ENCODE measurements around the gene PTPRN. TPM values are rescaled to one million over a fixed set of nuclear protein-coding genes. Genes with fewer than 3 reads are reported as not detected.
A peak's percentile ranks its signal among the peaks of the same experiment; 100 is the strongest.

The PTPRN gene
- total RNA-seq, 1 donor from 2014 or later: 30.5 TPM

DNA sequence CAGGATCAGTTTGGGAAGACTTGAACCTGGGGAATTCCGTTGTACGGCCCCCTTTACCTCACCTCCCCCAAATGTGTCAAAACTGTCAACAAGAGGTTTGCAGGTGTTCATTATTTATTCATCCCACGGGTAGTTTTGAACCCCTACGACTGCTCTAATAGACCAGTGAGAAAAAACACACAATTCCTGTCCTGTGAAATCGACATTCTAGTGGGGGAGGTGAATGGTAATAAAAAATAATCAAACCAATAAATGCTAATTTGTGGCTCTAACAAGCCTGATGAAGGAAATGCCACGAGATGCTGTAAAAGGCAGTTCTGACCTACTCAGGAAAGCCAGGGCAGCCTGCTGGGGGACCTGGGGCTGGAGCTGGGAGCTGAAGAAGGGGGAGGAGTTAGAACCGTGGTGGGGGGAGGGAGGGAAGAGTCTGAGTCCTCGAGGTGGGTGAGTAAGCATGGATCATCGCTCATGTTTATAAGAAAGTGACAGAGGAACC is 30.5 kb downstream of the PTPRN start:
- Mint-ChIP-seq H3K27me3 (peaks cover 4% of the 10 kb centered on the region), H3K36me3 (ENCODE audit: insufficient read depth) (peaks cover 4% of the 10 kb centered on the region), H3K27ac (peak overlapping the region; percentile 98), H3K4me1 (ENCODE audit: low read depth) (peaks cover 22% of the 10 kb centered on the region), H3K4me3 (ENCODE audit: low read depth) (peak overlapping the region; percentile 84), H3K9me3 (ENCODE audit: low read depth) (no peaks in the 10 kb centered on the region)
- no peak for DNase-seq (ENCODE audit: low spot score, unreplicated experiment)
- no peak for TF ChIP-seq CTCF (IDR thresholded peaks at IDR 0.05; ENCODE audit: unreplicated experiment)

GRCh38 chr2:219277703-219278654 is 31.2 kb downstream of the PTPRN start:
- H3K27ac Mint-ChIP-seq: peak overlapping the region; percentile 98

DNA sequence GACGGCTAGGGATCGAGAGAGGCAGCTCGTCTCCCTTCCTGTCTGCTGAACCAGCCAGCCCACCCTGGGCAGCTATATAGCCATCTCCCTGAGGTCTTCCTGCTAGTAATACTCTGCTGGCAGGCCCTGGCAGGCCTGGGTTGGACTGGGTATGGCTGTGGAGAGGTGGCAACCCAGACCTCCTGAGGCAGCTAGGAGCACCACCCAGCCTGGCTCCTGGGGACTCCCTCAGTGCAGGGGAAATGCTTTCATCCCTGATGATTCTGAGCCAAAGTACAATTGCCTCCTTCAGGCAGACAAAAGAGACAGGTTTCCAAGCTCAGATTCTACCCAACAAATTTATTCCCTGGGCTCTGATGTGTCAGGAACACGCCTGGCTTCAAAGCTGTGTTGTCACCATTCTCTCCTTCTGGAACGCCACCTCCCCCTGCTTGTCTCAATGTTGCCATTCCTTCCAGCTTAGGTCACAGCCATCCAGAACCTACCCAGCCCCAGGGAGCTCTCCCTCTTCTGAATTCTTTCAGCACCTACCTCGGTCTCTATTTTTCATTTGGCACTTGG is 34.8 kb downstream of the PTPRN start:
- TF ChIP-seq CTCF (IDR thresholded peaks at IDR 0.05; ENCODE audit: unreplicated experiment): no peak
- H3K36me3 Mint-ChIP-seq (ENCODE audit: insufficient read depth): no peaks in the 10 kb centered on the region
- no peak overlapping the region for H3K4me3 Mint-ChIP-seq (ENCODE audit: low read depth)
- peak overlapping the region; percentile 51 for H3K27ac Mint-ChIP-seq
- DNase-seq (ENCODE audit: low spot score, unreplicated experiment): no peak
- peaks cover 19% of the 10 kb centered on the region for H3K27me3 Mint-ChIP-seq
- no peaks in the 10 kb centered on the region for H3K9me3 Mint-ChIP-seq (ENCODE audit: low read depth)
- H3K4me1 Mint-ChIP-seq (ENCODE audit: low read depth): peaks cover 15% of the 10 kb centered on the region

More at GRCh38 chr2:219277703-219278654, 31.2 kb downstream of the PTPRN start:
- TF ChIP-seq CTCF (IDR thresholded peaks at IDR 0.05; ENCODE audit: unreplicated experiment): peak; percentile 99
- DNase-seq (ENCODE audit: low spot score, unreplicated experiment): peak; percentile 73
- peaks cover 2% of the 10 kb centered on the region for H3K36me3 Mint-ChIP-seq (ENCODE audit: insufficient read depth)
- peaks cover 22% of the 10 kb centered on the region for H3K4me1 Mint-ChIP-seq (ENCODE audit: low read depth)
- H3K4me3 Mint-ChIP-seq (ENCODE audit: low read depth): peak overlapping the region; percentile 84
- no peaks in the 10 kb centered on the region for H3K9me3 Mint-ChIP-seq (ENCODE audit: low read depth)
- H3K27me3 Mint-ChIP-seq: peaks cover 4% of the 10 kb centered on the region

DNA sequence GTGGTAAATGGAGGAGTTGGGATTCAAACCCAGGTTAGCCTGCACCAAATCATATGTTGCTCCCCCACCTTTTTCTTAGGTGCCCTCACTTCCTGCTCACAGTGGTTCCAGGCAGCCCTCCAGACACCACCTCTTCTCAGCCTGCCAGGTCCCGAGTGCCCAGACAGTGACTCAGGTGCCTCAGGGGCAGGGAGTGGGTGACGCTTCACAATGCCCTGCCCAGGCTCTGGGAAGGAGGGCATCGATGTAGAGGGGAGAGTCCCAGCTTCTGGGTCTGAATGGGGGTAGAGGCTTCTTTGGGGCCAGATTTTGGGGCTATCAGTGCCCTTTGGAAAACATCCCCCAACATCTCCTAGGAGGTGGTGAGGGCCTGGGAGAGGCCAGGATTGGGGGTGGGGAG is 35.3 kb downstream of the PTPRN start:
- Mint-ChIP-seq H3K27me3 (peaks cover 24% of the 10 kb centered on the region), H3K4me1 (ENCODE audit: low read depth) (peaks cover 15% of the 10 kb centered on the region), H3K27ac (no peak overlapping the region), H3K9me3 (ENCODE audit: low read depth) (no peaks in the 10 kb centered on the region), H3K4me3 (ENCODE audit: low read depth) (no peak overlapping the region), H3K36me3 (ENCODE audit: insufficient read depth) (no peaks in the 10 kb centered on the region)
- no peak for TF ChIP-seq CTCF (IDR thresholded peaks at IDR 0.05; ENCODE audit: unreplicated experiment)
- DNase-seq (ENCODE audit: low spot score, unreplicated experiment): no peak

GRCh38 chr2:219272995-219273394 is 36.2 kb downstream of the PTPRN start:
- Mint-ChIP-seq H3K9me3 (ENCODE audit: low read depth) (no peaks in the 10 kb centered on the region), H3K27me3 (peaks cover 25% of the 10 kb centered on the region), H3K4me3 (ENCODE audit: low read depth) (no peak overlapping the region), H3K4me1 (ENCODE audit: low read depth) (peaks cover 7% of the 10 kb centered on the region), H3K36me3 (ENCODE audit: insufficient read depth) (no peaks in the 10 kb centered on the region), H3K27ac (no peak overlapping the region)
- no peak for TF ChIP-seq CTCF (IDR thresholded peaks at IDR 0.05; ENCODE audit: unreplicated experiment)
- no peak for DNase-seq (ENCODE audit: low spot score, unreplicated experiment)

Data from progenitor cell of endocrine pancreas (in vitro differentiated cells).